ENCODE data around the gene BTG3. TPM values are rescaled to one million over a fixed set of nuclear protein-coding genes. Genes with fewer than 3 reads are reported as not detected.

The BTG3 gene
- total RNA-seq, 1 donor from 2014 or later, result 5.3 TPM

DNA sequence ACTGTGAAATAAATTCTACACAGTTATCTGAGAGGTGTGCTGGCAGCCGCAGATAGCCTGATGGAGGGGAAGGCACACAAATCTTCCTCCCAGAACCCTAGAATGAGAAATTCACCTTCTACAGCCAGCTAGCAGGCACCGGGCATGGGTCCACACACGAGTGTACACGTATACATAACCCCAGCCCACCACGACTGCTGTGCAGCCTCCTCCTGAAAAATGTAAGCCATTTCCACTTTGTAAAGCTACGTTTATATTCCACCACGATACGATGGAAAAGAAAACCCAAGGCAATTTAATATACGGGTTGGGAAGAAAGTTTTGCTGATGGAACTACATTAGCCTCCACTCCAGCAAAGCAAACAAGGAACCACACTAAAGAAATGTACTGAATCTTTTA, 1.8 kb downstream of the BTG3 start:
- no peak for DNase-seq
- intact Hi-C loops (cut with micrococcal nuclease), result no loop called here

DNA sequence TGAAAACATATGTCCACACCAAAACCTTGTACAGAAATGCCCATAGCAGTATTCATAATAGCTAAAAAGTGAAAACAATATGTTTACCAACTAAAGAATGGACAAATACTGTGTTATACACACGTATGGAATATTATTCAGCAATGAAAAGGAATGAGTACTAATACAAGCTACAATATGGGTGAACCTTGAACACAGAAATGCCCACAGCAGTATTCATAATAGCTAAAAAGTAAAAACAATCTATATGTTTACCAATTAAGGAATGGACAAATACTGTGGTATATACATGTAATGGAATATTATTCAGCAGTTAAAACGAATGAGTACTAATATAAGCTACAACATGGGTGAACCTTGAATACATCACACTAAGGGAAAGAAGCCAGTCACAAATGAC, 3.0 kb downstream of the BTG3 start:
- H3K36me3 ChIP-seq, result peaks cover 25% of the 10 kb centered on the region
- DNase-seq, result no peak
- H3K9me3 ChIP-seq (replicated peaks), result peaks cover 4% of the 10 kb centered on the region
- TF ChIP-seq, protein P1, sequence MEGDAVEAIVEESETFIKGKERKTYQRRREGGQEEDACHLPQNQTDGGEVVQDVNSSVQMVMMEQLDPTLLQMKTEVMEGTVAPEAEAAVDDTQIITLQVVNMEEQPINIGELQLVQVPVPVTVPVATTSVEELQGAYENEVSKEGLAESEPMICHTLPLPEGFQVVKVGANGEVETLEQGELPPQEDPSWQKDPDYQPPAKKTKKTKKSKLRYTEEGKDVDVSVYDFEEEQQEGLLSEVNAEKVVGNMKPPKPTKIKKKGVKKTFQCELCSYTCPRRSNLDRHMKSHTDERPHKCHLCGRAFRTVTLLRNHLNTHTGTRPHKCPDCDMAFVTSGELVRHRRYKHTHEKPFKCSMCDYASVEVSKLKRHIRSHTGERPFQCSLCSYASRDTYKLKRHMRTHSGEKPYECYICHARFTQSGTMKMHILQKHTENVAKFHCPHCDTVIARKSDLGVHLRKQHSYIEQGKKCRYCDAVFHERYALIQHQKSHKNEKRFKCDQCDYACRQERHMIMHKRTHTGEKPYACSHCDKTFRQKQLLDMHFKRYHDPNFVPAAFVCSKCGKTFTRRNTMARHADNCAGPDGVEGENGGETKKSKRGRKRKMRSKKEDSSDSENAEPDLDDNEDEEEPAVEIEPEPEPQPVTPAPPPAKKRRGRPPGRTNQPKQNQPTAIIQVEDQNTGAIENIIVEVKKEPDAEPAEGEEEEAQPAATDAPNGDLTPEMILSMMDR (IDR thresholded peaks at IDR 0.05; ENCODE audit: borderline replicate concordance), result no peak
- no peak overlapping the region for H3K4me3 ChIP-seq
- peaks cover 36% of the 10 kb centered on the region for H3K4me1 ChIP-seq
- no peaks in the 10 kb centered on the region for H3K27me3 ChIP-seq (ENCODE audit: low read depth)
- no peak overlapping the region for H3K27ac ChIP-seq (replicated peaks)
- intact Hi-C loops (cut with micrococcal nuclease), result no loop called here

More for the DNA sequence above, 1.8 kb downstream of the BTG3 start:
- Histone ChIP-seq H3K4me1 (peaks cover 36% of the 10 kb centered on the region), H3K36me3 (peaks cover 17% of the 10 kb centered on the region), H3K9me3 (replicated peaks) (peaks cover 4% of the 10 kb centered on the region), H3K27ac (replicated peaks) (peak overlapping the region; percentile 86), H3K27me3 (ENCODE audit: low read depth) (no peaks in the 10 kb centered on the region), H3K4me3 (peak overlapping the region; percentile 86)
- TF ChIP-seq, protein P1 (IDR thresholded peaks at IDR 0.05; ENCODE audit: borderline replicate concordance), result no peak

DNA sequence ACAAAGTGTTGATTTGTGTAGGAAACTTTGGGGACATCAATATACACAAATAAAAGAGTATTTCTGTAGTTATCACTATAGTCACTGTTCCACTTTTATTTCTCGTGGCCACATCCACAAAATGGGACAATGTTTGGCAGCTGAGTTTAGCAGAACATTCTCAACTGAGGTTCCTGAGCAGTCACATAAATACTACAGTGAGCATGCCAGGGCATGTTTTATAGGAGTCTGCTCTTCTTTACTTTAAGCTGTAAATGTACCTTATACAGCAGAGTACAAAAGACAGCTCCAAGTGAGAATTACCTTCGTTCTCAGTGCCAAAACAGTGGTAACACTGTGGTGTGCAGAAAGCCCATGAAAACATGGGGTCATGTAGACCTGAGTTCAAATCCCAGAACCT, 5.0 kb downstream of the BTG3 start:
- DNase-seq, result no peak
- H3K9me3 ChIP-seq (replicated peaks), result peaks cover 4% of the 10 kb centered on the region
- no peaks in the 10 kb centered on the region for H3K27me3 ChIP-seq (ENCODE audit: low read depth)
- TF ChIP-seq, protein P1 (IDR thresholded peaks at IDR 0.05; ENCODE audit: borderline replicate concordance), result no peak
- intact Hi-C loops (cut with micrococcal nuclease), result no loop called here
- H3K4me3 ChIP-seq, result no peak overlapping the region
- H3K27ac ChIP-seq (replicated peaks), result no peak overlapping the region
- H3K36me3 ChIP-seq, result peaks cover 43% of the 10 kb centered on the region
- H3K4me1 ChIP-seq, result peaks cover 28% of the 10 kb centered on the region

DNA sequence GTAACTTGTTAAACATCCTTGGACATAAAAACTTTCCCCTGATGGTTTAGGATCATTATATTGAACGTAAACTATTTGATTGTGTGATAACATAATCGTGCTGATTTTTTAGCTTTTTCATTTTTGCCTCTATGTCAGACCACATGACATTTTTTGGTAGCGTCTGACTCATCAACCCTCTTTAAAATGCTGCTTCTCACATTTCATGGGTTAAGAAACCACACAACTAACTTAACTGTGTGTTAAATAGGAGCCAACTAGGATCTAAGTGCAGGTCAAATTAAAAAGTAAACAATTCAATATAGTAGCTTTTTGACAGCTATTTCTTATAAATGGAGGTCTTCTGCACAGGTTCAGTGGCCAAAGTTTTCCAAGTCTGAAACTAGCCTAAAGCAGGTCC, 9.8 kb downstream of the BTG3 start:
- H3K9me3 ChIP-seq (replicated peaks), result no peaks in the 10 kb centered on the region
- no peaks in the 10 kb centered on the region for H3K4me1 ChIP-seq
- TF ChIP-seq, protein P1 (IDR thresholded peaks at IDR 0.05; ENCODE audit: borderline replicate concordance), result no peak
- H3K27ac ChIP-seq (replicated peaks), result no peak overlapping the region
- intact Hi-C loops (cut with micrococcal nuclease), result no loop called here
- peaks cover 64% of the 10 kb centered on the region for H3K36me3 ChIP-seq
- H3K4me3 ChIP-seq, result no peak overlapping the region
- H3K27me3 ChIP-seq (ENCODE audit: low read depth), result no peaks in the 10 kb centered on the region
- no peak for DNase-seq

DNA sequence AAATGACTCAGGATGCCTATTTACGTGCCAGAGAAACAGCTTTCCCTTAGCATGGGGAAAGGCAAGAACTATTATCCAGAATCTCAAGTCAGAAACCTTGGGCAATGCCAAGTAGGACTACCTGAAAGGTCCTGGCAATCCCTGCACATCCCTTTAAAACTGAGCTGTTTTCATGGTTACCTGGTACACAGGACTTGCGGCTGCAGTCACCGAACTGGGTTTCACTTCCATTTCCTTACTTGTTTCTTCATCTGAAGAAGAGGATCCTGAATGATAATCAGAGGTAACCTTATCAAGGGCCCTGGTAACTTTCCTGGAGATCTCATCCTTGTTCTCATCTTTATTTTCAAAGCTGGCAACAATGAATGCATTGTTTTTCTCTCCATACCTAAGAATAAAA, 14.3 kb downstream of the BTG3 start:
- no peak overlapping the region for H3K4me3 ChIP-seq
- intact Hi-C loops (cut with micrococcal nuclease), result no loop called here
- H3K36me3 ChIP-seq, result peaks cover 73% of the 10 kb centered on the region
- H3K4me1 ChIP-seq, result no peaks in the 10 kb centered on the region
- H3K27me3 ChIP-seq (ENCODE audit: low read depth), result no peaks in the 10 kb centered on the region
- no peak overlapping the region for H3K27ac ChIP-seq (replicated peaks)
- TF ChIP-seq, protein P1 (IDR thresholded peaks at IDR 0.05; ENCODE audit: borderline replicate concordance), result no peak
- no peak for DNase-seq
- H3K9me3 ChIP-seq (replicated peaks), result no peaks in the 10 kb centered on the region

DNA sequence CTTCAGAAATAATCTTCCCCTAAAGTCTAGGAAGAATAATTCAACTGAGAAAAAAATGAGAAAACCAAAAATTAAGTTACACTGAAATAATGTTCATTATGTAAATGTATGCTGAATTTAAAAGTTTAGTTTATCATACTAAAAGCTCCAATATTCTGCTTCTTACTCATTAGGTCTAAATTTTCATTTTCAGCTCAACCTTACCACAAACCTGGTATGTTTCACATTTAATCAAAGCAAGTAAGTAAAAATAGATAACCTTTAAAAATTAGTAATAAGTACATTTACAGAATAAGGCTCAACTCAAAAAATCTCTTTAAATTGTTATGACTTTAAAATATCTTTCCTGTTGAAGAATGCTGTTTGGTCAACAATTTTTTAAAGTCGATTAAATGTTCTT, 15.0 kb downstream of the BTG3 start:
- TF ChIP-seq, protein P1 (IDR thresholded peaks at IDR 0.05; ENCODE audit: borderline replicate concordance), result no peak
- peaks cover 74% of the 10 kb centered on the region for H3K36me3 ChIP-seq
- H3K4me3 ChIP-seq, result no peak overlapping the region
- DNase-seq, result no peak
- H3K9me3 ChIP-seq (replicated peaks), result no peaks in the 10 kb centered on the region
- H3K27me3 ChIP-seq (ENCODE audit: low read depth), result no peaks in the 10 kb centered on the region
- intact Hi-C loops (cut with micrococcal nuclease), result no loop called here
- H3K4me1 ChIP-seq, result no peaks in the 10 kb centered on the region
- no peak overlapping the region for H3K27ac ChIP-seq (replicated peaks)
